ENCODE data around the gene CIRBP.
A peak's percentile ranks its signal among the peaks of the same experiment; 100 is the strongest.

Gene CIRBP

DNA sequence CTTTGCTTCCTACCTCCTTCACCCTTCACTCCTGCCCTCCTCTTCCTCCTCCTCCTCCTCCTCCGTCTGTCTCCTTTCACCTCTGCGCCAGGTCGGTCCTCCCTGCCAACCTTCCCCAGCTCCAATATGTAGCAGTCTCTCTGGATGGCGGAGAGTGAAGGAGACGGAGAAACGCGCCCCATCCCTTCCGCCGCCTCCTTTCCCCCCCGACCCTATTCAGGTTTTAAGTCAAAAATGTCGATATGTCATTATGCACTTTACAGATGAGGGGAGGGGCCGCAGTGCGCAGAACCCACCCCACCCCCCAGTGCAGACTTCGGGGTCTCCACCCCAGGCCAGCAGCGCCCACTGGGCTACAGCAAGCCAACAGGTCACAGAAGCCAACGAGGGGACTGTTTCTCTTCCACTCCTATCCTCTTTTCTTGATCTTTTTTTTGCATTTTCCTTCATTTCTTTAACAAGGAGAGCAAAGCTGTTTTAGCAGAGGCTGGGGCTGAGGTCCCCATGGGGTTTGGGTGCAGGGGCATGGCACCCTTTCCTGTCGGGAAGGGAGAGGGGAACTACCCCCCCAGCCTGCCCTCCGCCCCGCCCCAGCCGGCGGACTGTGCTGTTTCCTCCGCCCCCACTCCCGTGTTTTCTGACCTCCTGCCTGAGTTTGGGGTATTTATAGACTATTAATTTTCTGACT, 11.5 kb upstream of the CIRBP start:
- no peak for DNase-seq

DNA sequence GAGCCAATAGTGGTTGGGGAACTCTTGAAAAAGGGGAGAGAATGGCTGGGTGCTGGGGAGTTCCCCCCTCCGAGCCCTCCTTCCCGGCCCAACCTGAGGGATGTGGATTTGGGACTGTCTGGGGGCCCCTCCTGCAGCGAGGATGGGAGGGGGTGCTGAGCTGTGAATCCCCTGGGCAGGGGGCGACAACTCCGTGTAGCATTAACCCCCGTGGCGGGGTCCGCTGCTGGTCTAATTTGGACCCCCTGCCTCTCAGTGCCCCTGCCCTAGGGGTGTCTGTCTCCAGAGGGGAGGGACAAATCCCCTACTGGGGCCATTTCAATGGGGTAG, 11.0 kb upstream of the CIRBP start:
- no peak for DNase-seq

DNA sequence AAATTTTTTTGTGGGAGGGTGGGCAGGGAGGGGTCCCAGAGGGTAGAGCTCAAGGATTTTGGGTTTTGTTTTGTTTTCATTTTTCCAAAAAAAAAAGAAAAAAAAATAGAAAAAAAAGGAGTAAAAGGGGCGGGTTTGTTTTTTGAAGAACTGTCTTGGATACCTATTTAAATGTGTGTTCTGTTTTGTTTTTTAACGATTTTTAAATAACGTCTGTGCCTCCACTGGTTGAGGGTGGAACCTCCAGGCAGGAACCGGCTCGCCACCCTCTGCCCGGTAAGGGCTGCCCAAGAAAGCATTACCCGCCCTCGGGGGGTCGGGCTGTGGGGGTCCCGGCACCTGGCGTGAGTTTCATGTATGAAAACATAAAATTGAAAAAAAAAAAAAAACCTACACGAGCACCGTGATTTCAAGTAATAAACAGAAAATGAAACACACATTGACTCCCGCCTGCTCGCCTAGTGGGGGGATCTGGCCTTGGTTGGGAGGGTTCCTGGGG, 10.4 kb upstream of the CIRBP start:
- DNase-seq = no peak

DNA sequence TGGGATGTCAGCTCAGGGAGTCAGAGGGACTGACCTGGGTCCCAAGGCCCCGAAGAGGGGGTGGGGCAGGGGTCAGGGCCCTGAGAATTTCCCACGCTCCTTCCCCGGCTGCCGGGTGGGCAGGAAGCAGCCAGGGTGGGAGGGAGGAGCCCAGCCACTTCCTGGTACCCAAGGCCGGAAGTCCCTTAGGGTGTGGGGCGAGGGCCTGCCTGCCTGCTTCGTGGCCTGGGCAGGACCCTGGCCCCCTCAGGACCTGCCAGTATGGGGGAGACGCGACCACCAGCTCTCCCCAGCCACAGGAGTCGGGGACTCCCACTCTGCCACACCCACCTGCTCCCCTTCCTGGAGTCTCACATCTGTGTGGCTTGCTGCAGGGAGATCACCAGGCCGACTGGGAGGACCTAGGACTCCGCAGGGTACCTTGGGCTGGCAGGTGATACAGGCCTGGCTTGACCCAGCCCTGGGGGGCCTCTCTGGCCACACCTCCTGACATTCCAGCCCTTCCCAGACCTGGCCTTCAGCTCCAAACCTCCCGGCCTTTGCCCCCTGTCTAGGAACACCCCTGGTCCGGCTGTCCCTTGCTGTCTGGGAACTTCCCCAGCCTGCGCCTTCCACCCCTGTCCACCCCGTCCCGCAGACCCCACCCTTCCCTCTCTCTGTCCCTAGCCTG, 9.8 kb upstream of the CIRBP start:
- no peak for DNase-seq

DNA sequence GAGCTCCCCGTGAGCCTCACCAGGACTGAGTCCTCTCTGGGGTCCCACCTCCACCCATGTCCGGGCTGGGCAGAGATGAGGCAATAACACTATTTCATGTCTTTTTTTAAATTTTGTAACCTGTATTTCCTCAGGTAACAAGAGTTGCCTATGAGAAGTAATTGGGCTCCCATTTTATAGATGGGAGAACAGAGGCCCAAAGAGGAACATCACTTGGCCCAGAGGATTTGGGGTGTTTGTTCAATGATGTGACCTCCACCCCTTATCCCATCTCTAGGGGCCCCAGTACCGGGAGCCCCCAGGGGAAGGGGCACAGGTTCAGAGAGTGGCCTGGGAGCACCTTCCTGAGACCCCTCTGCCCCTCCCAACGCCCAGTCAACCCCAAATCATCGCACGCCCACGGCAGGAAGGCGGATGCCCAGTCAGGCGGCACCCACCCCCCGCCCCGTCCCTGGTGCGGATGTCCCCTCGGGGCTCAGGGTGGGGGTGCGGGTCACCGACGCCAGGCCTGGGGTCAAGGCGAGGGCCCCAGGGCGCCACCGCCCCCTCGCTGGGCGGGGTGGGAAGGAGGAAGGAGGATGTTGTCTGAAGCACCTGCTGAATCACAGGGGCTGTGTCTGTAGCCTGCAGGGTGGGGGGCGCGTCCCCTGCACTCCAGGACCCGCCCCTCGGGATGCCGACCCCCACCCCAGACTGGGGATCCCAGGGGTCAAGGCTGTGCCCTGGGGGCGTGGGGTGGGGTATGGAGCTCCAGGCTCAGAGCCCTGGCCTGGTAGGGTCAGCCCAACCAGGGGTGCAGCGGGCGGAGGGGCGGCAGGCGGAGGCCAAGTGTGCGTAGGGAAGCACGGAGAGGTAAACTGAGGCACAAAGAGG, 9.0 kb upstream of the CIRBP start:
- no peak for DNase-seq

DNA sequence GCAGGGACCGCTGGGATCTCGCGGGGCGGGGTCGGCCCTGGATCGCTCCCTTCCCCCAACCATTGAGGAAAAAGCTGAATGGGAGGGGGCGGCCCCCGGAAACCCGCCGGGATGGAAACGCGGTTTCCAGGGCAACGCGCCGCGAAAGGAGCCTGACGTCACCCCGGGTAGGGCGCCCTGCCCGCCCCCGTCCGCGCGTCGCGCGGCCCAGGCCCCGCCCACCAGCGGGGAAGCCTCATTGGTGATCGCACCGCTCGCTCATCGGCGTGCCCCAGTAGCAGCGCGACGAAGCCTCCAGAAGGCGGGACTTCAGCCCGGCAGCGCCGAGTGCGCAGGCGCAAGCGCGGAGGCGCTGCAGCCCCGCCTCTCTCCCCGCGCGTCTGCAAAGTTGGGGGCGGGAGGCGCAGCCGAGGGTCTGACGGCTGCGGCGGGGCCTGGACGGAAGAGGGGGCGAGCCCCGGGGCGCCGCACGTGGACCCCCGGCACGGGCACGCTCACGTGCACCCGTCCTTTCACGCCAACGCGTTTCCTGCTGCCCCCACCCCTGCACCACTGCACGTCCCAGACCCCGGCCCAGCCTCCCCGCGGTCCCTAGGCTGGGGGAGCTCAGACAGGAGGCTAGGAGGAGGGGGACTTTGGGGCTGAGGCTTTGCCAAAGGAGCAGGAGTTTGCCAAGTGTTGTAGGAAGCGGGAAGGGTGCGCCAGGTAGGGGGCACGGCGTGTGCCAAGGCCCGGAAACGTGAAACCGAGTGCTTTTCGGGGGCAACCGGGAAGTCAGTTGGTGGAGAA, 8.2 kb upstream of the CIRBP start:
- DNase-seq = peak; percentile 82 to 95

DNA sequence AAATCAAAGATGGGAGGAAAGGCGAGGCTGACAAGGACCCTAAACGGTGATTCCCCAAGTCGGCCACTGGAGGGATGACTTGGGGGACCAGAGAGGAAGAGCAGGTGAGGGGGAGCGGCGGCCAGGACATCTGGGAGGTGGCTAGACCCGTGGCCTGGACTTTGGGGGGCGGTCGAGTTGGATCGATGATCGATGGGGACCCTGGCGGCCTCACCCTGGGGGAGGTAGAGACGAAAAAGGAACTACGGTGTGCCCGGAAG, 7.7 kb upstream of the CIRBP start:
- DNase-seq = no peak

DNA sequence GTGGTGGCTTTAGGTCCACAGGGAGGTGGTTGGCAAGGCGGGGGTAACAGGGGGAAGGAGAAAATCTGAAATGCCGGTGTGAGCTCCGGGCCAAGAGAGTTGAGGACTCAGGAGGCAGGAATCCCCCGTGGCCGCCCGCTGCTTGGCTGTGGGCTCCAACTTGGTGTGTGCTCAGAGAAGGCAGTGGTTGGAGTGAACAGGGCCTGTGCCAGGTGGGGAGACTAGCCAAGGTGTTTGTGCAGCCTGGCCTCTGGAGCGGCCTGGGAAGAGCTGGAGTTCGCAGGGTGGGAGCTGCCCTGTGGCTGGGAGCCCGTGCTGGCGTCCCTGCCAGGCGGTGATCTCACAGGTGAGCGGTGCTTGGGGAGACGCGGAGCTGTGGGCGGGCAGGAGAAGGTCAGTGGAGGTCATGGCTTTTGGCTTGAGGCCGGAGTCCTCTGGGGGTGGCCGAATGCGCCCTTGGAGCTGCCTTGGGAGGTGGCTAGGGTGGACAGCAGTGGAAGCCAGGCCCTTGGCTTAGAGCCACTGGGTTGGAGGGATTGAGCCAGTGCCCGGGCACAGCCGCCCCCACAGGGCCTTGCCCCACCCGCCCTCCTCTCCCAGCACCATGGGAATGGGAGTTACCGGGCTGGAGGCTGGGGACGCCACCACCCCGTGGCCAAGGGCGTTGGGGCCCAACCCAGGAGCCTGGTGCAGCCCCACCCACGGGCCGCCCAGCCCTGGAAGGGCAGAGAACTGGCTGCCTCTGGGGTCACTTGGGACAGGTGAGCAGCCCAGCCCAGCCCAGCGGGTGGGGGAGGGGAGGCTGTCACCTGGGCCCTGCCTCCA, 7.1 kb upstream of the CIRBP start:
- DNase-seq = no peak

DNA sequence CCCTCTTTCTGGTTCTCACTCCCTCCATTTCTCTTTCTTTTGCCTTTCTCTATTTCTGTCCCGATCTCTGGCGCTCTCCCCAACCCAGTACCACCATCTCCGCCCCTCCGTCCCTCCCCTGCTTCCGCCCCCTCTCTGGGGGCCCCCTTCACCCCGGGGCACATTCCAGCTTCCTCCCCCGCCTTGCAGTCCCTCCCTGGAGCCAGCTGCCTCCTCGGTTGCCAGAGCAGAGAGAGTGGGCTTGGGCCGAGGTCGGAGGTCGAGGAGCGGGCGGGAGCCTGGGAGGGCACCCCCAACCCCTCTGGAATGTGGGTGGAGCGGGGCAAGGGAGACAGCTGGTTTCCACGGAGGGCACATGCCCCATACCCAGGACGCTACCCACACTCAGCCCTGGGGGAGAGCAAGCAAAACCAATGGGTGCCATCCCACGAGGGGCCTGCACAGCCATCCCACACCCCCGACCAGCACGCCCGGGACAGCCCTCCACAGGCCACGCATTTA, 6.5 kb upstream of the CIRBP start:
- DNase-seq = no peak

DNA sequence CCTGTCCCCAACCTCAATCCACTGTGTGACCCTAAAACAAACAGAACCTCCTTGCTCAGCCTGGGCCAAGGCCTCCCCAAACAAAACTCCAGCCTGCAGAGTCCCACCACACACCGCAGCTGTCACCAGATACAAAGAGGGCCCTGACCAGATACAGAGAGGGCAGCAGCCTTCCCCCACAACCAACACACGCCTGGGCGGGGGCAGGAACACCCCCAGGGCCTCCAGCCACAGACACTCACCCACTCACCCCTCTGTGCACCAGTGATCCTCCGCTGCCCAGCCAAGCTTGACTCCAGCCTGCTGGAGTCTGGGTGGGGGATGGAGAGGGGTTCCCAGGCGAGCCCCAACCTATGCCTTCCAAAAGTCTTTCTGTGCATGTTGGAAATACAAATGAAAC, 5.9 kb upstream of the CIRBP start:
- no peak for DNase-seq

DNA sequence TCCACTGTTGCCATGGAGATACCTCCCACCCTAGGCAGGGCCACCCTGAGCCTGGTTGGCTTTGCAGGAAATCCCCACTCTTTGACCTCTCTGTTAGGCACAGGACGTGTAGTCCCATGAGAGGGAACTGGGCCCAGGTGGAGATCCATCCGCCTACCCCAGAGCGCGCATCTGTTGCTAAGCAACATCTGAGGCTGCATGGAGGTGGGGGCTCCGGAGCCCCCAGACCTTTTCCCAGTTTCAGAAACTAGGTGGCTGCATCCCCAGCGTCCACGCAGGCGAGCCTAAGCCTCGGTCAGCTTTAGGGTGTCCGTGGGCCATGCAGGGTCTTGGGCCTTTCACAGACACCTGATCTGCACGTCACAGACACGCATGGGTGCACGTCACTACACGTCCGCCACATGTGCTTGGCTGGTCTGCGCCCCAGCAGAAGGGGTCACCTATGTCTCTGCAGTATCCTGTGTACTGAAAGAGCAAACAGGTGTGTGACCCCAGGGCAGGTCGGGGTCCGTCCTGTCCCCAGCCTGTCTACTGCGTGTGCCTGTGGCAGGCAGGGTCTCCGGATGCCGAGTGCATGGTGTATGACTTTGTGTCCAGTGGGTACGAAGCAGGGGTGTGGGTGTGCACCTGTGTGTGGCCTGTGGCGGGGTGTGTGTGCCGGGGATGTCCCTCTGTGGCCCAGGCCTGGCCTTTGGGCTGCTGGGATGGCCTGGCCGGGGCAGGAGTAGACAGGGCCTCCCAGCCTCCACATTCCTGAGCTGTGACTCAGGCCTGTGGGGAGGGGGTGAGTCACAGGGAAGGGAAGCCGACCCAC, 4.1 kb upstream of the CIRBP start:
- DNase-seq = no peak

DNA sequence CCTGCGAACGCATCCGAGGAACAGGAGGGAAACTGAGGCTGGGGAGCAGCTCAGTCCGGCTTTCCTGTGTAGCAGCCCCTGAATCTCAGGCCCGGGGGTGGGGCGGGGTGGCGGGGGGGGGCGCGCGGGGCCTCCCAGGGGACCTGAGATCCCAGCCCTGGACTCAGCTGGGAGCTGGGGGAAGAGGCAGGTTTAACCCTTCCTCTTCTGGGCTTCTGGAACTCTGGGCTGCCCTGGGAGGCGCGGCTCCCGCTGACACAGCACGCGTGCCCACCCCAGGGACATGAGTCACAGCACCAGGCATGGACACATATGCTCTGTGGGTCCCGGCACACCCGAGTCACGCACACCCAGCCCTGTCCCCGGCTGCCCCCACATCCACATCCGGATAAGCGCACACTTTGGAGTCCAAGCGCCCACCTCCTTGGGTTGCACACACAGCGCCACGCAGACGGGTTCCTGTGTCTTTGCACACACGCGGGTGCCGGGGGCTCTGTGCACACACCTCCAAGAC, 3.5 kb upstream of the CIRBP start:
- no peak for DNase-seq

DNA sequence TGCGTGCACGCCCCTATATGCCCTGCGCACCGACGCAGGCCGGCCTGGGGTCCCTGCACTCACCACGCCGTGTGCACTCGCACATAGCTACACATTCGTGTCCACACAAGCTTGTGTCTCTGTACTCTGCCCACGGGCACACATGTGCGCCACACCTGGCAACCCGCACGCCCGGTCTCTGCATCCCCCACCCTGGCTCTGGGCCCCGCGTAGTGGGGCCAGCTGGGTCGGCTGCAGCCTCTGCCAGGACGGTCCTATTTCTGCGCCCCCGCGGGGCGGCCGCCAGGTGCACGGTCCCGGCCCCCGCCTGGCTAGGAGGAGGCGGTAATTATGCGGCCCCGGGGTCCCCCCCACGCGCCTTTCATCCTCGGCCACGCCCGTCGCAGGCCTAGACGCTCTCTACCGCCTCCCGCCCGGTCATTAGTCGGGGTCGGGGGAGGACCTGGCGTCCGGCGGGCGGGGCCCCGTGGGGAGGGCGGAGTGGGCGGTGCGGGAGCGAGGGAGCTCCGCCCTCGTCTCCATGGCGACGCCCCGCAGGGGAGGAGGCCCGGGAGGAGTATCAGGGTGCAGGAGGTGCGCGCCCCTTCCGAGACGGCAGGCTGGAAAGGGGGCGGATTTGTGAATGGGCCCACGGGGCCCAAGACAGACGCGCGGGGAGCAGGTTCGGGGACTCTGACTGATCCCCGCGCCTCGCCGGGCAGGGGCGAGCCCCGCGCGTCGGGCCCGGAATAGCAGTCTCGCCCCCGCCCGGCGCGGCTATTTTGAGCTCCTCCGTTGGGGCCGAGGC, 2.8 kb upstream of the CIRBP start:
- peak; percentile 75 to 80 for DNase-seq

DNA sequence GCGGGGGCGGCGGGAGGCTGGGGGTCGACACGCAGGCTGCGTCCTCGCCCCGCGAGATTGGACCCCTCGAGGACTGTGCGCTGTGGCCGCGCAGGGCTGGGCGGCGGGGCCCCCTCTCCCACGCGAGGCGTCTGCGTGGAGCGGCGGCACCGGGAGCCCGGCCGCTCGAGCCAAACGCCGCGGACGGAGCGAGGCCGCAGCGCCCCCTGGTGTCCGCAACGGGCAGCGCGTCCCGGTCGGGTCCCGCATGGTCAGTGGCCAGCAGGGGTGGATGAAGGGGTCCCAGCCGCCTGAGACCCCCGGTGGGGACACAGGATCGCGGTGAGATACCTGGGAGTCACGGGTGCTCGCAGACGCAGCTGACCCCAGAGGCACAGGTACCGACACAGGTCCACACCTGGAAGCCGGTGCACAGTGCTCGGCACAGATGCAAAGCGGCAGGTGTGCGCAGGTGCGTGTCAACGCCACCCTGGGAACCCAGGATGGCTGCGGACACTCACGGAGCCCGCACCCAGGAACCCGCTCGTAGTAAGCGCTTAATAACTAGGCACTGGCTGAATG, 2.1 kb upstream of the CIRBP start:
- DNase-seq = peak; percentile 34 to 63

DNA sequence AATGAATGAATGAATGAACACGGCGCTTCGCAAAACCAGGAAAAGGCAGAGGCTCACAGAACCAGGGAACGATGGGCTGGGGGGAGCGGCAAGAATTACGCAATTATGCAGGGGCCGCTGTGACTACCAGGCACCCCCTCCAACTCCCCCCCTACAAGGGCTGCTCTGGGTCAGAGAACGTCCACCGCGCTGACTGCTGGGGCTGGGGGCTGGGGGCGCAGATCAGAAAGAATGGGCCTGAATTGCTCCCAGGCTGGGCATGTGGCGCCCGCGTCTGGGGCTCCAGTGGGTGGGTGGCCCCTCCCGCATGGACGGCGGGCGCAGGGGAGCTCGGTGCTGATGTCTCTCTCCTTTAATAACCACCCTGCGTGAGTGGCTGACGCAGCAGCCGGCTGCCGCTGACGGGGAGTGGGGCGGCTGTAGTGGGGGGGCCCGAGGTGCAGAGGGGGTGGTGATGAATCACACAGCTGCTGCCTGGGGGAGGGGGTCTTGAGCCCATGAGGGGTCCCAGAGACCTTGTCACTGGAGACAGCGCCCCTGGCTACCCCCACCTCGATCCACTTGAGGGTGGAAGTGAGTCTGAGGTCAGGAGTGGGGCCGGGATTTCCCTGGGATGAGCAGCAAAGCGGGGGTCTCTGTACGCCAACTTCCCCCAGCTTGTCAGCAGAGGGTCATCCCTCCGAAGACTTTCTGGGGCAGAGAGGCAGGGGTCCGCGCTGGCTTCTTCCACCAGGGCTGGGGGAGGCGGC, 1.5 kb upstream of the CIRBP start:
- DNase-seq = no peak

DNA sequence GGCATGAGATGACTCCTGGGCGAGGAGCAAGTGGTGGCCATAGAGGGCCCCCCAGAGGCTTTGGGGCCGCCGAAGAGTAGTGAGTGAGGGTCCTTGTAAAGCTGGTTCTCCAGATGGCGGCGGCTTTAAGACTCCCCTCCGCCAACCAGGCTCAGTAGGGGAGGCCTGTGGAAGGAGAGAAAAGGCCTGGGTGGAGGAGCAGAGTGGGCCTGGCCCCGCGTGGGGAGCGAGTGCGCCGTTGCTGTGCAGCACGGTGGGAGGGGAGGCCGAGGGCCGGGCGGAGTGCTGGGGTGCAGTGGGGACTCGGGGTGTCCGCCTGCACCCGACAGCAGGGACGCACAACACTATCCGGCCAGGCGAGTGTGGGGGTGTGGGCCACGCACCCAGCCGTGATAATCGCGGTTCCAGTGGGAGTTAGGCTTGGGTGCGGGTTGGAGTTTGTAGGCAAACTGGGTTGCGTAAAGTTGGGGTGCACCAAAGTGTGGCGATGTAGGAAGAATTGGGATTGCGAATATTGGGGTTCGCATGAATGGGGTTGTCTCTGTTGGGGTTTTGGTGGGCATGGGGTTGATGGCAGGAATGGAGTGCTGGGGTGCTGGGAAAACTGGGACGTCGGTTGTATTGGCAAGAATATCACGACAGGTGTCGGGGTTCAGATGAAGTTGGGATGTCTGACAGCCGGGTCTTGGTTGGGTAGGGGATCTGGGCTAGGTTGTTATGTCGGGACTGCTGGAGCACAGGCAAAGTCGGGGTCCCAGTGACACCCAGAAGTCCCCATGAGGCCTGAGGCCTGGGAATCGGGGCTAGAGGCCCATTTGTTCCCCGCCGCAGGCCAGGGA, 687 bp upstream of the CIRBP start:
- no peak for DNase-seq

DNA sequence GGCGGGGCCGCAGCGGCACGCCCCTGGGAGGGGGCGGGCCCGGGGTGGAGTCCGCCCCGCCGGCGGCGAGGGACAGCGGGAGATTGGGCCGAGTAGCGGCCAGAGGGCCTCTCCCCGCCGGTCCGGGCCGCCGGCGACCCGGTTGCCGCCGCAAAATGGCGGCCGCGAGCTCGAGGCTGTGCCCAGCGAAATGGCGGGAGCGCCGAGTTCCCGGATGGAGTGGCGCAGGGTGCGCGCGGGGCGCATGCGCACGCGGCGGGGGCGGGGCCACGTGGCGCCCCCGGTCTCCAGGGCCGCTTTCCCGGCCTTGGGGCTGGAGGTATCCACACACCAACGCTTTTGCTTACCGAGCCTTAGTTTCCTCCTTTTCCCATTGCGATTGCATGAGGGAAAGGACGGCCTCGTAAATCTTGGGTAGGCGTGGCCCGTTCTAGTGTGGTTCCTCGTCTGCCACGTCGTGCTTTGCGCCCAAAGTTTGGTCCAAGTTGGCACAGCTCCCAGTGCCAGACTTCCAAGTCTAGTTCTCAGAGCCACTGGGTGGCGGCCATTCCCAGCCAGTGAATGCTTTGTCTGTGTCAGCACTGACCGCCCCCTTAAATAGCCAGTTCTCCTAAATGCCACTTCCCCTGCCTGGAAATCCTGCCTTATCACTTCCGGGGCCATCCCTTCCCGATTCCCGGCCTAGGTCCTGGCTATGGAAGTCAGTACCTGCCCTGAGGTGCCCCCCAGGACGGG, 513 bp downstream of the CIRBP start:
- DNase-seq = peak; percentile 76 to 84
